ENCODE results near the gene ADAMTS3.

Gene ADAMTS3

DNA sequence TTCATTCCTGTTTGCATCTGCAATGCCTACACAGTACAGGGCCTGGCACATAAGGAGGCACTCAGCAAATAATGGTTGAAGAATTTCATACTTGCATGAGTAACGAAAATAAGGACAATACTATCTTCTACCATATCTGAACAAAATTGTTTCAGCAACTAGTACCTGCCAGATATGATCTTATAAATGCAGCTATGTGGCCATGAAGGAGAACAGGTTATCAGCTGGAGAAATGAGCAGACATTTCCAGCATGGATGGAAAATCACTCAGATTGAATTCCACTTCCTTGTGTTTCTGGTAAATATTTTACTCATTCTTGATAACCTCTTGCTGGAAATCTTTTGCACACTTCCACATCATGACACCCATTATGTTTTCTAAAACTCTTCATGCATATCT, 204.0 kb downstream of the ADAMTS3 start:
- H3K9me3 ChIP-seq (ENCODE audit: control insufficient read depth, insufficient read depth, low read depth, low read length), result no peaks in the 10 kb centered on the region
- H3K4me1 ChIP-seq (ENCODE audit: control insufficient read depth, insufficient read depth, low read length), result no peaks in the 10 kb centered on the region
- ChIA-PET POLR2A (no interaction called here), CTCF (no interaction called here)
- no peak overlapping the region for H3K4me3 ChIP-seq (ENCODE audit: low read depth, low read length)
- no peak overlapping the region for H3K27ac ChIP-seq (ENCODE audit: extremely low read depth, low read depth, low read length)
- TF ChIP-seq SP7 (tag by site-specific recombination; IDR thresholded peaks at IDR 0.05) (no peak), ZNF658 (tag by site-specific recombination; IDR thresholded peaks at IDR 0.05) (no peak), ZNF140 (tag by site-specific recombination; IDR thresholded peaks at IDR 0.05) (no peak), ZNF837 (tag by site-specific recombination; IDR thresholded peaks at IDR 0.05) (no peak), TCF7L2 (IDR thresholded peaks at IDR 0.05; ENCODE audit: borderline replicate concordance, low read depth, low read length) (no peak), ZNF394 (tag by site-specific recombination; IDR thresholded peaks at IDR 0.05; ENCODE audit: borderline replicate concordance) (no peak)
- no peaks in the 10 kb centered on the region; a peak in 1 of 3 replicates for H3K36me3 ChIP-seq (ENCODE audit: control insufficient read depth in 2 of 2, insufficient read depth in 1 of 2, low read length in 2 of 2)

DNA sequence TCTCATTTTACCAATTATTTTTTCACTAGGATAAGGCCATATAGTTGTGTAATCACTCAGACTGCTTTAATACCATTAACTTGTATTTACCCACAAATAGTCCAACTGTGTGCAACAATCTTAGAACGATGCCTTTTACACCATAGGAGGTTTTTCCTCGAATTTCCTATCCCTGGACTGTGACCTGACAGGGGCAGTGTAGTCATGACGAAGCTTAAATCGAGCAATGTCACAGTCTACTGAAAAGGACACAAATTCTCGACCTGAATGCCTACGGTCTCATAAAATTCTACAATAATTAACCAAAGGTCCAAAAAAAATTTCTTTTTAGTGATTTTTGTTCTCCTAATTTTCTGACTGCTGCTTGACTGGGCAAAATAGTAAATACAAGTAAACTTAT, 208.9 kb downstream of the ADAMTS3 start:
- H3K4me3 ChIP-seq (ENCODE audit: low read depth, low read length), result no peak overlapping the region
- H3K27ac ChIP-seq (ENCODE audit: extremely low read depth, low read depth, low read length), result no peak overlapping the region
- H3K9me3 ChIP-seq (ENCODE audit: control insufficient read depth, insufficient read depth, low read depth, low read length), result no peaks in the 10 kb centered on the region
- ChIA-PET CTCF (interaction anchor here (0.6 kb wide), 1 partner anchor 25 kb away, joined by 3 read pairs; no protein-coding TSS in a partner anchor), POLR2A (no interaction called here)
- no peaks in the 10 kb centered on the region for H3K4me1 ChIP-seq (ENCODE audit: control insufficient read depth, insufficient read depth, low read length)
- TF ChIP-seq ZNF138 (tag by site-specific recombination; IDR thresholded peaks at IDR 0.05; ENCODE audit: borderline replicate concordance) (no peak), KLF9 (tag by site-specific recombination; IDR thresholded peaks at IDR 0.05; ENCODE audit: low read depth) (no peak), ZBTB17 (tag by site-specific recombination; IDR thresholded peaks at IDR 0.05) (no peak), ZNF624 (tag by site-specific recombination; IDR thresholded peaks at IDR 0.05) (no peak)
- TF ChIP-seq, protein P1, sequence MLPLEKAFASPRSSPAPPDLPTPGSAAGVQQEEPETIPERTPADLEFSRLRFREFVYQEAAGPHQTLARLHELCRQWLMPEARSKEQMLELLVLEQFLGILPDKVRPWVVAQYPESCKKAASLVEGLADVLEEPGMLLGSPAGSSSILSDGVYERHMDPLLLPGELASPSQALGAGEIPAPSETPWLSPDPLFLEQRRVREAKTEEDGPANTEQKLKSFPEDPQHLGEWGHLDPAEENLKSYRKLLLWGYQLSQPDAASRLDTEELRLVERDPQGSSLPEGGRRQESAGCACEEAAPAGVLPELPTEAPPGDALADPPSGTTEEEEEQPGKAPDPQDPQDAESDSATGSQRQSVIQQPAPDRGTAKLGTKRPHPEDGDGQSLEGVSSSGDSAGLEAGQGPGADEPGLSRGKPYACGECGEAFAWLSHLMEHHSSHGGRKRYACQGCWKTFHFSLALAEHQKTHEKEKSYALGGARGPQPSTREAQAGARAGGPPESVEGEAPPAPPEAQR (tag by site-specific recombination; IDR thresholded peaks at IDR 0.05), result no peak
- no peaks in the 10 kb centered on the region for H3K36me3 ChIP-seq (ENCODE audit: control insufficient read depth in 2 of 2, insufficient read depth in 1 of 2, low read length in 2 of 2)

DNA sequence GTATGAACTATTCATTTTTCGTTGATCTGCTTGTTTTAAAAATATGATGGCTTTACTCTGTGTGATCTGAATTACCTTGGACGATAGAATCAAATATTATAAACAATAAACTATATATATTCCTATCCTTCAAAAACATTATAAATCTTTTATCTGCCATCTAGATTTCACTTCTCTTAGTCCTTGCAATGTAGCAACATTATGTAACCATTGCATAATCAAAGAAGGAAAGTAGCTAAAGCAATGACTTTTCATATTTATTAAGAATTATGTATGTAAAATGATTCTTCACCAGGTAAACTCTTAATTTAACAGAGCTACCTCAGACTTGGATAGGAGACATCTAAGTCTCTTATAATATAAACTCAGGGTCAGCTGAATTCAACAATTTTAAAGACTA, 210.5 kb downstream of the ADAMTS3 start:
- Histone ChIP-seq H3K36me3 (ENCODE audit: control insufficient read depth in 2 of 2, insufficient read depth in 1 of 2, low read length in 2 of 2) (no peaks in the 10 kb centered on the region), H3K27ac (ENCODE audit: extremely low read depth, low read depth, low read length) (no peak overlapping the region), H3K4me1 (ENCODE audit: control insufficient read depth, insufficient read depth, low read length) (no peaks in the 10 kb centered on the region), H3K4me3 (ENCODE audit: low read depth, low read length) (no peak overlapping the region), H3K9me3 (ENCODE audit: control insufficient read depth, insufficient read depth, low read depth, low read length) (no peaks in the 10 kb centered on the region)
- ChIA-PET POLR2A (no interaction called here), CTCF (no interaction called here)
- TF ChIP-seq, protein P2, sequence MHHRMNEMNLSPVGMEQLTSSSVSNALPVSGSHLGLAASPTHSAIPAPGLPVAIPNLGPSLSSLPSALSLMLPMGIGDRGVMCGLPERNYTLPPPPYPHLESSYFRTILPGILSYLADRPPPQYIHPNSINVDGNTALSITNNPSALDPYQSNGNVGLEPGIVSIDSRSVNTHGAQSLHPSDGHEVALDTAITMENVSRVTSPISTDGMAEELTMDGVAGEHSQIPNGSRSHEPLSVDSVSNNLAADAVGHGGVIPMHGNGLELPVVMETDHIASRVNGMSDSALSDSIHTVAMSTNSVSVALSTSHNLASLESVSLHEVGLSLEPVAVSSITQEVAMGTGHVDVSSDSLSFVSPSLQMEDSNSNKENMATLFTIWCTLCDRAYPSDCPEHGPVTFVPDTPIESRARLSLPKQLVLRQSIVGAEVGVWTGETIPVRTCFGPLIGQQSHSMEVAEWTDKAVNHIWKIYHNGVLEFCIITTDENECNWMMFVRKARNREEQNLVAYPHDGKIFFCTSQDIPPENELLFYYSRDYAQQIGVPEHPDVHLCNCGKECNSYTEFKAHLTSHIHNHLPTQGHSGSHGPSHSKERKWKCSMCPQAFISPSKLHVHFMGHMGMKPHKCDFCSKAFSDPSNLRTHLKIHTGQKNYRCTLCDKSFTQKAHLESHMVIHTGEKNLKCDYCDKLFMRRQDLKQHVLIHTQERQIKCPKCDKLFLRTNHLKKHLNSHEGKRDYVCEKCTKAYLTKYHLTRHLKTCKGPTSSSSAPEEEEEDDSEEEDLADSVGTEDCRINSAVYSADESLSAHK (tag by site-specific recombination; IDR thresholded peaks at IDR 0.05), result no peak
- TF ChIP-seq ZNF138 (tag by site-specific recombination; IDR thresholded peaks at IDR 0.05; ENCODE audit: borderline replicate concordance) (no peak), ZBTB1 (tag by site-specific recombination; IDR thresholded peaks at IDR 0.05) (no peak), KLF7 (tag by site-specific recombination; IDR thresholded peaks at IDR 0.05; ENCODE audit: borderline replicate concordance) (no peak), KLF10 (tag by site-specific recombination; IDR thresholded peaks at IDR 0.05) (no peak), ZNF654 (tag by site-specific recombination; IDR thresholded peaks at IDR 0.05; ENCODE audit: low read depth) (no peak), ZNF239 (tag by site-specific recombination; IDR thresholded peaks at IDR 0.05) (no peak), ZNF350 (tag by site-specific recombination; IDR thresholded peaks at IDR 0.05) (no peak), SP7 (tag by site-specific recombination; IDR thresholded peaks at IDR 0.05) (no peak), ZBTB17 (tag by site-specific recombination; IDR thresholded peaks at IDR 0.05) (no peak), ZNF768 (tag by site-specific recombination; IDR thresholded peaks at IDR 0.05) (no peak), ZNF140 (tag by site-specific recombination; IDR thresholded peaks at IDR 0.05) (no peak), ZFP37 (tag by site-specific recombination; IDR thresholded peaks at IDR 0.05) (no peak), SCRT2 (tag by site-specific recombination; IDR thresholded peaks at IDR 0.05) (no peak), ZNF416 (tag by site-specific recombination; IDR thresholded peaks at IDR 0.05) (no peak), ZNF621 (tag by site-specific recombination; IDR thresholded peaks at IDR 0.05) (no peak), ZFHX2 (tag by site-specific recombination; conservative IDR thresholded peaks at IDR 0.05) (no peak)
- TF ChIP-seq, protein P3, sequence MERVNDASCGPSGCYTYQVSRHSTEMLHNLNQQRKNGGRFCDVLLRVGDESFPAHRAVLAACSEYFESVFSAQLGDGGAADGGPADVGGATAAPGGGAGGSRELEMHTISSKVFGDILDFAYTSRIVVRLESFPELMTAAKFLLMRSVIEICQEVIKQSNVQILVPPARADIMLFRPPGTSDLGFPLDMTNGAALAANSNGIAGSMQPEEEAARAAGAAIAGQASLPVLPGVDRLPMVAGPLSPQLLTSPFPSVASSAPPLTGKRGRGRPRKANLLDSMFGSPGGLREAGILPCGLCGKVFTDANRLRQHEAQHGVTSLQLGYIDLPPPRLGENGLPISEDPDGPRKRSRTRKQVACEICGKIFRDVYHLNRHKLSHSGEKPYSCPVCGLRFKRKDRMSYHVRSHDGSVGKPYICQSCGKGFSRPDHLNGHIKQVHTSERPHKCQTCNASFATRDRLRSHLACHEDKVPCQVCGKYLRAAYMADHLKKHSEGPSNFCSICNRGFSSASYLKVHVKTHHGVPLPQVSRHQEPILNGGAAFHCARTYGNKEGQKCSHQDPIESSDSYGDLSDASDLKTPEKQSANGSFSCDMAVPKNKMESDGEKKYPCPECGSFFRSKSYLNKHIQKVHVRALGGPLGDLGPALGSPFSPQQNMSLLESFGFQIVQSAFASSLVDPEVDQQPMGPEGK (tag by site-specific recombination; IDR thresholded peaks at IDR 0.05), result no peak
- TF ChIP-seq, protein P4, sequence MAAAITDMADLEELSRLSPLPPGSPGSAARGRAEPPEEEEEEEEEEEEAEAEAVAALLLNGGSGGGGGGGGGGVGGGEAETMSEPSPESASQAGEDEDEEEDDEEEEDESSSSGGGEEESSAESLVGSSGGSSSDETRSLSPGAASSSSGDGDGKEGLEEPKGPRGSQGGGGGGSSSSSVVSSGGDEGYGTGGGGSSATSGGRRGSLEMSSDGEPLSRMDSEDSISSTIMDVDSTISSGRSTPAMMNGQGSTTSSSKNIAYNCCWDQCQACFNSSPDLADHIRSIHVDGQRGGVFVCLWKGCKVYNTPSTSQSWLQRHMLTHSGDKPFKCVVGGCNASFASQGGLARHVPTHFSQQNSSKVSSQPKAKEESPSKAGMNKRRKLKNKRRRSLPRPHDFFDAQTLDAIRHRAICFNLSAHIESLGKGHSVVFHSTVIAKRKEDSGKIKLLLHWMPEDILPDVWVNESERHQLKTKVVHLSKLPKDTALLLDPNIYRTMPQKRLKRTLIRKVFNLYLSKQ (tag by site-specific recombination; IDR thresholded peaks at IDR 0.05; ENCODE audit: borderline replicate concordance), result no peak

Data from HEK293 (cell line).